K562 treated with DMSO at 1 percent for 12 hours (cell line): ENCODE measurements around the gene GPR61. TPM values are rescaled to one million over a fixed set of nuclear protein-coding genes. Genes with fewer than 3 reads are reported as not detected.

Experiments used
- total RNA-seq: library from RNA; unstranded; fragments of 300-600 nt; gene quantifications from 2 replicates; pipeline ENCODE4 v1.2.3, GENCODE V29; 2022; ENCODE audit not compliant: insufficient read depth

The GPR61 gene, protein sequence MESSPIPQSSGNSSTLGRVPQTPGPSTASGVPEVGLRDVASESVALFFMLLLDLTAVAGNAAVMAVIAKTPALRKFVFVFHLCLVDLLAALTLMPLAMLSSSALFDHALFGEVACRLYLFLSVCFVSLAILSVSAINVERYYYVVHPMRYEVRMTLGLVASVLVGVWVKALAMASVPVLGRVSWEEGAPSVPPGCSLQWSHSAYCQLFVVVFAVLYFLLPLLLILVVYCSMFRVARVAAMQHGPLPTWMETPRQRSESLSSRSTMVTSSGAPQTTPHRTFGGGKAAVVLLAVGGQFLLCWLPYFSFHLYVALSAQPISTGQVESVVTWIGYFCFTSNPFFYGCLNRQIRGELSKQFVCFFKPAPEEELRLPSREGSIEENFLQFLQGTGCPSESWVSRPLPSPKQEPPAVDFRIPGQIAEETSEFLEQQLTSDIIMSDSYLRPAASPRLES
- not detected in 2 replicates for total RNA-seq

DNA sequence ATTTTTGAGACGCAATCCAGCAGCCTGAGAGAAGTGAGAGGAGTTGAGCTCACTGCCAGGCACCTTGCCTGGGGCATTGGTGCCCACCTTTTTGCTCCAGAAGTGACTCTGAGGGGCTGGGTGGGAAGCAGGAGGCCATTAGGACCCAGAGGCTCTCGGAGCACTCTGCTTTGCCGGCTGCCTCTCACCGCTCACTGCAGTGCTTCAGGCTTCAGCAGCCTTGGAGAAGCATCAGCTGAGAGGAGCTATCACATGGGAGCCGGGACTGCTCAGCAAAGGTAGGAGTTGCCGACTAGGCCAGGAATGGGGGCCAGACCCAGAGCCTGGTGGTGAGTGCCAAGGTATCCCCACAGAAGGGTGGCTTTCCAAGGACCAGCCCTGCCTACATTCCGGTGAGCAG is at the start of gene GPR61:
Gene GPR61, plus strand, starts transcription at position 197 of the 400 bp plus-strand sequence. CDS start 3,151 bp downstream, outside the sequence.

GRCh38 chr1:109493805-109494539 is 45.7 kb upstream of the GPR61 start, which contains the start of gene CYB561D1:
Gene CYB561D1 (plus strand): TSS chr1:109494094. CDS start chr1:109494140, 46 bp downstream.

GRCh38 chr1:109509176-109510134 is 30.2 kb upstream of the GPR61 start, which contains the start of gene AMIGO1:
Gene AMIGO1 (minus strand): TSS chr1:109509727. CDS start chr1:109508912, 815 bp downstream.

DNA sequence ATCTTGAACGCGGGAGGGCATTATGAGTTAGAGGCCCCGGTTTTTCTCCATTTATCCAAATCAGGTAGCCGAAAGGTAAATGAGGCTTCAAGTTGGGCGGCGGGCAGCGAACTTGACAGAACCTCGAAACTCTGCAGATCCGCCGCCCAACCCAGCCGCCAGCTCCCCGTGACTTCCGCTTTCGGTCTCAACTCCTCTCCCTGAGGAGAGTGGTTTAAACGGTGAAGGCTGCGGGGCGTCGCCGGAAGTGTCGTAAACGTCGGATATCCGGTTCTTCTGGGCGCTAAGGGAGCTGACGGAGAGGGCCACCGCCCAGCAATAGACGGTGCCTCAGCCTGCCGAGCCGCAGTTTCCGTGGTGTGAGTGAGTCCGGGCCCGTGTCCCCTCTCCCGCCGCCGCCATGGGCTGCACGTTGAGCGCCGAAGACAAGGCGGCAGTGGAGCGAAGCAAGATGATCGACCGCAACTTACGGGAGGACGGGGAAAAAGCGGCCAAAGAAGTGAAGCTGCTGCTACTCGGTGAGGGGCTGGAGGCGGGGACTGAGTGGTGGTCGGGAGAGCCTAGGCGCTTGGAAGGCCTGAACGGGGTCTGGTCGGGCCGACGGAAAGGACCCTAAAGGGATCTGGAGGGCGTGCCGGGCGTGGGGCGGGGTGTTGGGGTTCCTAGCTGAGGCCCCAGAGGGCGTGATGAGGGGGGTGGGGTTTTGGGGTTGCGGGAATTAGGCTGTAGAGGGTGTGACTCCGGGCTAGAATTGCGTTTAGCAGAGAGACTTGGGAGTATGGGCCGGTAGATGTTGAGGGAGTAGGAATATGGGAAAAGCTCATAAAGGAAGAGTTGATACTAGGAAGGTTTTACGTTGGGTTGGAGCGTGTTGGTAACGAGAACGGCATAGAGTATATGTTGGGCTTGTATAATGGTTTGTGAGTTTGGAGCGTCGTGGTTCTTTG is 8.9 kb downstream of the GPR61 start, which contains the start of gene GNAI3:
Gene GNAI3, plus strand, starts transcription at position 295 of the 947 bp plus-strand sequence. Its CDS starts 106 bp downstream, at position 401.

Other genes with a start within 250 kb of the GPR61 start
- not detected in 2 replicates for gene MYBPHL, start 232.9 kb upstream of the GPR61 start, total RNA-seq
- 25.4 and 88.2 TPM in 2 replicates for gene SORT1, start 142.0 kb upstream of the GPR61 start, total RNA-seq
- gene PSMA5, start 113.4 kb upstream of the GPR61 start, total RNA-seq = 117 and 150 TPM in 2 replicates
- not detected in 2 replicates for gene SYPL2, start 73.3 kb upstream of the GPR61 start, total RNA-seq
- gene ATXN7L2, start 56.0 kb upstream of the GPR61 start, total RNA-seq = 7.8 and 9.2 TPM in 2 replicates
- gene CYB561D1, start 45.8 kb upstream of the GPR61 start, total RNA-seq = 5.1 and 13.1 TPM in 2 replicates
- gene AMIGO1, start 30.1 kb upstream of the GPR61 start, total RNA-seq = 0.19 and 1.7 TPM in 2 replicates
- 3.7 and 7.7 TPM in 2 replicates for gene GNAI3, start 8.7 kb downstream of the GPR61 start, total RNA-seq
- gene GNAT2, start 79.7 kb downstream of the GPR61 start, total RNA-seq = not detected in 2 replicates
- 29.3 and 54.4 TPM in 2 replicates for gene AMPD2, start 80.0 kb downstream of the GPR61 start, total RNA-seq
- 47.9 and 54.3 TPM in 2 replicates for gene GSTM4, start 116.2 kb downstream of the GPR61 start, total RNA-seq
- 6.4 and 21.0 TPM in 2 replicates for gene GSTM2, start 128.2 kb downstream of the GPR61 start, total RNA-seq
- gene GSTM1, start 147.9 kb downstream of the GPR61 start, total RNA-seq = not detected in 2 replicates
- gene GSTM5, start 172.4 kb downstream of the GPR61 start, total RNA-seq = not detected in 2 replicates
- gene GSTM3, start 201.2 kb downstream of the GPR61 start, total RNA-seq = 22.4 and 30.1 TPM in 2 replicates
- gene EPS8L3, start 224.1 kb downstream of the GPR61 start, total RNA-seq = not detected in 2 replicates